Keratinocyte (primary cell): ENCODE measurements around the gene ZFYVE28. TPM values are rescaled to one million over a fixed set of nuclear protein-coding genes. Genes with fewer than 3 reads are reported as not detected.
A peak's percentile ranks its signal among the peaks of the same experiment; 100 is the strongest.

ENCODE experiments used
- DNase-seq: peaks from one replicate; pipeline ENCODE4 v3.0.0-alpha.2; 2011; ENCODE audit warnings: low read depth, missing footprints, low spot score
- FAIRE-seq: peaks from 2 replicates; lab custom pipeline; 2011; peaks lifted over from hg19 to GRCh38; lab: Jason Lieb, UNC
- H2AFZ ChIP-seq: 2 replicates; pipeline ENCODE4 v1.6.0; 2012; ENCODE audit warnings: low read length, control low read depth, inconsistent platforms; ENCODE audit not compliant: control insufficient read depth
- H3K27ac ChIP-seq: 2 replicates; pipeline ENCODE4 v1.5.1; 2011; ENCODE audit warnings: low read length; ENCODE audit not compliant: control insufficient read depth, insufficient read depth
- H3K27me3 ChIP-seq: 3 replicates; pipeline ENCODE4 v1.6.0; 2011; ENCODE audit warnings: low read length; ENCODE audit not compliant: control insufficient read depth, insufficient read depth; ENCODE audit errors: extremely low read depth
- H3K36me3 ChIP-seq, 2 experiments: 2 replicates in 1 of 2; 3 replicates in 1 of 2; pipeline ENCODE4 v1.5.1; 2011; ENCODE audit warnings: low read length in 2 of 2, mild to moderate bottlenecking in 1 of 2; ENCODE audit not compliant: control insufficient read depth in 2 of 2, insufficient read depth in 2 of 2; ENCODE audit errors: extremely low read depth in 1 of 2
- H3K4me1 ChIP-seq: 3 replicates; pipeline ENCODE4 v1.5.1; 2011; ENCODE audit warnings: low read length; ENCODE audit not compliant: control insufficient read depth, insufficient read depth; ENCODE audit errors: extremely low read depth
- H3K4me2 ChIP-seq: 3 replicates; pipeline ENCODE4 v1.6.0; 2011; ENCODE audit warnings: low read depth, low read length; ENCODE audit not compliant: control insufficient read depth, insufficient read depth; ENCODE audit errors: extremely low read depth
- H3K4me3 ChIP-seq, 3 experiments: fragments of 200-600 bp in 1 of 3; sonication (generic) in 1 of 3; 2 replicates in 2 of 3; 3 replicates in 1 of 3; pipeline ENCODE4 v1.5.1; 2011 to 2016; ENCODE audit warnings: low read length in 3 of 3, mild to moderate bottlenecking in 3 of 3, control low read depth in 2 of 3, inconsistent platforms in 1 of 3, low read depth in 1 of 3, mixed read lengths in 1 of 3, mixed run types in 1 of 3, moderate library complexity in 1 of 3; ENCODE audit not compliant: control insufficient read depth in 2 of 3, insufficient read depth in 2 of 3; ENCODE audit errors: extremely low read depth in 1 of 3
- H3K79me2 ChIP-seq: 2 replicates; pipeline ENCODE4 v1.6.0; 2012; ENCODE audit warnings: low read length; ENCODE audit not compliant: control insufficient read depth, insufficient read depth
- H3K9ac ChIP-seq: 3 replicates; pipeline ENCODE4 v1.6.0; 2011; ENCODE audit warnings: low read length; ENCODE audit not compliant: control insufficient read depth, insufficient read depth; ENCODE audit errors: extremely low read depth
- H3K9me1 ChIP-seq: 3 replicates; pipeline ENCODE4 v1.6.0; 2011; ENCODE audit warnings: low read length; ENCODE audit not compliant: control insufficient read depth, insufficient read depth; ENCODE audit errors: extremely low read depth
- H3K9me3 ChIP-seq: 2 replicates; pipeline ENCODE4 v1.5.1; 2012; ENCODE audit warnings: low read depth, low read length; ENCODE audit not compliant: control insufficient read depth
- H4K20me1 ChIP-seq: 3 replicates; pipeline ENCODE4 v1.6.0; 2011; ENCODE audit warnings: low read length; ENCODE audit not compliant: control insufficient read depth, insufficient read depth; ENCODE audit errors: extremely low read depth
- CTCF ChIP-seq, 3 experiments: IDR thresholded peaks in 1 of 3; conservative IDR thresholded peaks in 1 of 3; optimal IDR thresholded peaks in 1 of 3; 2 replicates in 2 of 3; 3 replicates in 1 of 3; pipeline versions ENCODE3 to v1.5.1; 2011; ENCODE audit warnings: low read length in 3 of 3, mild to moderate bottlenecking in 3 of 3, moderate library complexity in 2 of 3, control low read depth in 1 of 3, inconsistent platforms in 1 of 3; ENCODE audit not compliant: insufficient read depth in 2 of 3; ENCODE audit errors: extremely low read depth in 1 of 3
- EZH2 ChIP-seq: IDR thresholded peaks from one replicate; pipeline ENCODE4 v1.6.1; 2012; ENCODE audit warnings: inconsistent platforms, mild to moderate bottlenecking, low read length, moderate library complexity
- dilution Hi-C: fragments of 300-500 bp; cut with MboI; formaldehyde crosslinking; loops from one replicate; pipeline ENCODE4 v1.7.0; 2020; ENCODE audit warnings: low sequenced_read_pairs; ENCODE audit not compliant: extremely low pct_ligation_motif_present
- polyA plus RNA-seq, 5 experiments: library from polyadenylated mRNA; depleted of rRNA in 3 of 5; stranded (reverse) in 3 of 5; stranded (forward) in 1 of 5; unstranded in 1 of 5; fragments of >200 nt; gene quantifications; 1 replicate in 1 of 5; 2 replicates in 3 of 5; 3 replicates in 1 of 5; pipeline versions ENCODE4 v1.2.1 to v1.2.3, GENCODE V29; 2011 to 2012; ENCODE audit warnings: missing spikeins in 2 of 5, low read depth in 1 of 5, low replicate concordance in 1 of 5

ZFYVE28 gene
- polyA plus RNA-seq, 1 donor (not counting 4 experiments of a cell fraction or from before 2014, with no cell fraction given), result 0.33 TPM

GRCh38 chr4:2412534-2412884, 5.9 kb downstream of the ZFYVE28 start:
- Histone ChIP-seq H3K9me1 (no peaks in the 10 kb centered on the region), H3K4me3 (peak overlapping the region; percentile 12 to 68 (median 64)), H3K36me3 (no peaks in the 10 kb centered on the region), H3K9me3 (no peaks in the 10 kb centered on the region), H3K4me1 (peaks cover 23% of the 10 kb centered on the region), H4K20me1 (no peaks in the 10 kb centered on the region), H3K4me2 (peak overlapping the region; percentile 91), H3K27ac (peak overlapping the region; percentile 74), H3K27me3 (peaks cover 22% of the 10 kb centered on the region), H3K9ac (peak overlapping the region; percentile 74), H3K79me2 (no peaks in the 10 kb centered on the region), H2AFZ (peak overlapping the region; percentile 95)
- FAIRE-seq, result no peak
- TF ChIP-seq CTCF (optimal IDR thresholded peaks at IDR 0.05 in 1 of 3, IDR thresholded peaks at IDR 0.05 in 1 of 3, conservative IDR thresholded peaks at IDR 0.05 in 1 of 3; ENCODE audit: extremely low read depth in 1 of 3, insufficient read depth in 2 of 3, low read length in 3 of 3) (no peak), EZH2 (no peak)
- dilution Hi-C loops, result no loop called here
- DNase-seq, result no peak

- Histone ChIP-seq H3K79me2 (no peaks in the 10 kb centered on the region), H3K9me3 (no peaks in the 10 kb centered on the region), H3K27ac (no peak overlapping the region), H3K9me1 (no peaks in the 10 kb centered on the region), H2AFZ (no peak overlapping the region), H3K9ac (peak overlapping the region; percentile 74), H3K4me3 (no peak overlapping the region), H3K36me3 (no peaks in the 10 kb centered on the region), H4K20me1 (no peaks in the 10 kb centered on the region), H3K4me2 (peak overlapping the region; percentile 91), H3K27me3 (peaks cover 16% of the 10 kb centered on the region), H3K4me1 (peaks cover 22% of the 10 kb centered on the region)
- no peak for TF ChIP-seq CTCF (optimal IDR thresholded peaks at IDR 0.05 in 1 of 3, IDR thresholded peaks at IDR 0.05 in 1 of 3, conservative IDR thresholded peaks at IDR 0.05 in 1 of 3; ENCODE audit: extremely low read depth in 1 of 3, insufficient read depth in 2 of 3, low read length in 3 of 3)
- no peak for TF ChIP-seq EZH2
- dilution Hi-C loops, result no loop called here
- FAIRE-seq (no peak), DNase-seq (no peak)
Observed at GRCh38 chr4:2411786-2412510, 6.5 kb downstream of the ZFYVE28 start.
